HL-60 (cell line): ENCODE data around the gene AGBL4.
"Not testable (repeated sequence)": the region's sequence is repeated elsewhere in the genome, so short reads cannot be mapped to it uniquely, and the experiment has no call there.

Experiments used
- GABPA ChIP-seq: IDR thresholded peaks from 2 replicates; pipeline ENCODE4 v1.6.1; 2012; ENCODE audit warnings: low read depth
- POLR2AphosphoS5 ChIP-seq: IDR thresholded peaks from 2 replicates; pipeline ENCODE4 v1.6.1; 2012; ENCODE audit warnings: low read depth
- TF ChIP-seq, protein P1 (sequence below): IDR thresholded peaks from one replicate; pipeline ENCODE4 v1.5.1; 2011; ENCODE audit warnings: low read length, control low read depth, inconsistent platforms; ENCODE audit not compliant: insufficient read depth

- TF ChIP-seq, protein P1, sequence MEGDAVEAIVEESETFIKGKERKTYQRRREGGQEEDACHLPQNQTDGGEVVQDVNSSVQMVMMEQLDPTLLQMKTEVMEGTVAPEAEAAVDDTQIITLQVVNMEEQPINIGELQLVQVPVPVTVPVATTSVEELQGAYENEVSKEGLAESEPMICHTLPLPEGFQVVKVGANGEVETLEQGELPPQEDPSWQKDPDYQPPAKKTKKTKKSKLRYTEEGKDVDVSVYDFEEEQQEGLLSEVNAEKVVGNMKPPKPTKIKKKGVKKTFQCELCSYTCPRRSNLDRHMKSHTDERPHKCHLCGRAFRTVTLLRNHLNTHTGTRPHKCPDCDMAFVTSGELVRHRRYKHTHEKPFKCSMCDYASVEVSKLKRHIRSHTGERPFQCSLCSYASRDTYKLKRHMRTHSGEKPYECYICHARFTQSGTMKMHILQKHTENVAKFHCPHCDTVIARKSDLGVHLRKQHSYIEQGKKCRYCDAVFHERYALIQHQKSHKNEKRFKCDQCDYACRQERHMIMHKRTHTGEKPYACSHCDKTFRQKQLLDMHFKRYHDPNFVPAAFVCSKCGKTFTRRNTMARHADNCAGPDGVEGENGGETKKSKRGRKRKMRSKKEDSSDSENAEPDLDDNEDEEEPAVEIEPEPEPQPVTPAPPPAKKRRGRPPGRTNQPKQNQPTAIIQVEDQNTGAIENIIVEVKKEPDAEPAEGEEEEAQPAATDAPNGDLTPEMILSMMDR = not testable (repeated sequence)
- not testable (repeated sequence) for TF ChIP-seq POLR2AphosphoS5, GABPA
Measured at GRCh38 chr1:49738118-49738517, 285.6 kb downstream of the AGBL4 start.
